GM12801 (cell line): Measurements from ENCODE around the gene PARL.

Experiments
- CTCF ChIP-seq: IDR thresholded peaks from one replicate; pipeline ENCODE4 v1.5.1; 2011; ENCODE audit warnings: control low read depth; ENCODE audit not compliant: insufficient read length; ENCODE audit errors: extremely low read depth

PARL gene

GRCh38 chr3:183922421-183922820 is 37.7 kb upstream of the PARL start:
- TF ChIP-seq CTCF, result no peak

- TF ChIP-seq CTCF, result no peak
Observed at GRCh38 chr3:183921096-183921495, 36.4 kb upstream of the PARL start.

GRCh38 chr3:183920416-183920815 is 35.7 kb upstream of the PARL start:
- TF ChIP-seq CTCF, result no peak

GRCh38 chr3:183918178-183918577 is 33.5 kb upstream of the PARL start:
- no peak for TF ChIP-seq CTCF

- no peak for TF ChIP-seq CTCF
Observed at GRCh38 chr3:183917776-183918175, 33.1 kb upstream of the PARL start.

GRCh38 chr3:183914856-183915255 is 30.2 kb upstream of the PARL start:
- TF ChIP-seq CTCF, result no peak

- TF ChIP-seq CTCF, result no peak
Observed at GRCh38 chr3:183913580-183913920, 28.9 kb upstream of the PARL start.
